HG03457 (cell line): ENCODE results near the gene RARA.
"Not testable (repeated sequence)": the region's sequence is repeated elsewhere in the genome, so short reads cannot be mapped to it uniquely, and the experiment has no call there.

Experiments
- ATAC-seq: cut with Tn5 transposase; IDR thresholded peaks from one replicate; pipeline ENCODE4 v1.9.1; 2021; ENCODE audit warnings: moderate number of reproducible peaks; ENCODE audit not compliant: unreplicated experiment

Gene RARA

DNA sequence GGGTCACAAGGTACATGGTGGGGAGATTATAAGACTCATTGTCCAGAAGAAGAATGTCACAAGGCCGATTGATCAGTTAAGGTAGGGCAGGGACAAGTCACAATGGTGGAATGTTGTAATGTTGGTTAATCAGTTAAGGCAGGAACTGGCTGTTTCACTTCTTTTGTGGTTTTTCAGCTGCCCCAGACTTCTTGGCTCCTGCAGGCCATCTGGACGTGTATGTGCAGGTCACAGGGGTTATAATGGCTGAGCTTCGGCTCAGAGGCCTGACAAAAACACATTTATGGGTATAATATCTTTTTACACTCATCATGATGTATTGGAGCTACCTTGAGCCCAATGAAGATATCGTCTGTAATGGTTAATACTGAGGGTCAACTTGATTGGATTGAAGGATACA is 63.7 kb downstream of the RARA start:
- ATAC-seq, result not testable (repeated sequence)

GRCh38 chr17:40373324-40373723 is 64.3 kb downstream of the RARA start:
- no peak for ATAC-seq

DNA sequence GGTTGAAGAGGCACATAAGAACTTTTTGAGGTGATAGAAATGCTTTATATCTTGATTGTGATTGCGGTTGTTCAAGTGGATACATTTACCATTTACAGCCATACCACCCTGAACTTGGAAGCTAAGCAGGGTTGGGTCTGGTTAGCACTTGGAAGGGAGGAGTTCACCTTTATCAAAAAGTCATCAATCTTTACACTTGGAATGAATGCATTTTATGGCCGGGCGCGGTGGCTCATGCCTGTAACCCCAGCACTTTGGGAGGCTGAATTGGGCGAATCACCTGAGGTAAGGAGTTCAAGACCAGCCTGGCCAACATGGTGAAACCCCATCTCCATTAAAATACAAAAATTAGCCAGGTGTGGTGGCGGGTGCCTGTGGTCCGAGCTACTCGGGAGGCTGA is 65.0 kb downstream of the RARA start:
- ATAC-seq, result no peak

DNA sequence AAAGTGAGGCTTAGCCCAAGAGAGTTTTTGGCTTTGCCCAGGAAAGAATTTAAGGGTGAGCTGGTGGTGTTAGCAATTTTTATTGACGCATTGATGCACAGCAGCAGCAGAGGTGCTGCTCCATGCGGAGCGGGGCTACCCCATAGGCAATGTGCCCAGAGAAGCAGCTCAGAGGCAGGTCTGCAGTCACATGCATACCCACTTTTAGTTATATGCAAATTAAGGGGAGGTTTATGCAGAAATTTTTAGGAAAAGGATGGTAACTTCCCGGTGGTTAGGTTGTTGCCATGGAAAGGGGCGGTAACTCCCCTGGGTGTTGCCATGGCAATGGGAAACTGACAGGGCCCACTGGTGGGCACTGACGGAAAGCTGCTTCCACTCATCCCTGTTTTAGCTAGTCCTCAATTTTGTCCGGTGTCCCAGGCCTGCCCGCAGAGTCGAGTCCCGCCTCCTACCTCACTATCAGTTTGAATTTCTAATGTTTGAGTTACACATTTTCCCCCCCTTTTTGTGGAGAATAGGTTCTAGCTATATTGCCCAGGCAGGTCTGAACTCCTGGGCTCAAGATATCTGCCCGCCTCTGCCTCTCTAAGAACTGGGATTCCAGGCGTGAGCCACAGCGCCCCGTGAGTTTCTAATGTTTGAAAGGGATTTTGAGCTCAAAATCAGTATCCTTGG is 66.0 kb downstream of the RARA start:
- no peak for ATAC-seq

DNA sequence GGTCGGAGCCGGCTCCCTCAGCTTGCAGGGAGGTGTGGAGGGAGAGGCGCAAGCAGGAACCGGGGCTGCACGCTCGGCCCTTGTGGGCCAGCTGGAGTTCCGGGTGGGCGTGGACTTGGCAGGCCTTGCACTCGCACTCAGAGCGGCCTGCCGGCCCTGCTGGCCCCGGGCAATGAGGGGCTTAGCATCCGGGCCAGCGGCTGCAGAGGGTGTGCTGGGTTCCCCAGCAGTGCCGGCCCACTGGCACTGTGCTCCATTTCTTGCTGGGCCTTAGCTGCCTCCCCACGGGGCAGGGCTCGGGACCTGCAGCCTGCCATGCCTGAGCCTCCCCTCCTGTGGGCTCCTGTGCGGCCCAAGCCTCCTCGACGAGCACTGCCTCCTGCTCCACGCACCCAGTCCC is 66.8 kb downstream of the RARA start:
- not testable (repeated sequence) for ATAC-seq

GRCh38 chr17:40376541-40376940 is 67.6 kb downstream of the RARA start:
- ATAC-seq, result not testable (repeated sequence)

- no peak for ATAC-seq
These were observed 68.9 kb downstream of the RARA start for GRCh38 chr17:40377832-40378231.

DNA sequence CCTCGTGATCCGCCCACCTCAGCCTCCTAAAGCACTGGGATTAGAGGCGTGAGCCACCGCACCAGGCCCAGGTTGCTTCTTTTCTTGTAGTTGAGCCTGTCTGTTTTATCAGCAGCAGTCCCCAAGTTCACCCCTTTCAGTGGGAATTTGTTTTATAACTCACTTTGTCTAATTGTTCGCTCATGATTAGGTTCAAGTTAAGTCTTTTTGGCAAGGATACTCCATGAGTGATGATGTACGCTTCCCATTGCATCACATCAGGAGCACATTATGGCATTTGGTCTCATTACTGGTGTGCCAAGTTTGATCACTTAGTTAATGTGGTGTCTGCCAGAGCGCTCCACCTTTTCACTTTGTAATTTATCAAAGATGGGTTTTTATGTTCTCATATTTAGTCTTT is 70.0 kb downstream of the RARA start:
- no peak for ATAC-seq

DNA sequence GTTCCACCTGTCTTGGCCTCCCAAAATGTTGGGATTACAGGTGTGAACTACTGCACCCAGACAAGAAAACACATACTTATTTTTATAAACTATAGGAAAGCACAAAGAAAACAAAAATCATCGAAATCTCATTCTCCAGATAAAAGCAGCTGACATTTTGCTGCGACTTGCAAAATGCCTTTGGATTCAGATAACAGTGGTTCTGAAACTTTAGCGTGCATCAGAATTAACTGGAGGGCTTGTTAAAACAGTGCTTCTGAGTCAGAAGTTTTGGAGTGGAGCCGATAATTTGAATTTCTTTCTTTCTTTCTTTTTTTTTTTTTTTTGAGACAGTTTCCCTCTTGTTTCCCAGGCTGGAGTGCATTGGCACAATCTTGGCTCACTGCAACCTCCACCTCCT is 73.3 kb downstream of the RARA start:
- ATAC-seq, result no peak

DNA sequence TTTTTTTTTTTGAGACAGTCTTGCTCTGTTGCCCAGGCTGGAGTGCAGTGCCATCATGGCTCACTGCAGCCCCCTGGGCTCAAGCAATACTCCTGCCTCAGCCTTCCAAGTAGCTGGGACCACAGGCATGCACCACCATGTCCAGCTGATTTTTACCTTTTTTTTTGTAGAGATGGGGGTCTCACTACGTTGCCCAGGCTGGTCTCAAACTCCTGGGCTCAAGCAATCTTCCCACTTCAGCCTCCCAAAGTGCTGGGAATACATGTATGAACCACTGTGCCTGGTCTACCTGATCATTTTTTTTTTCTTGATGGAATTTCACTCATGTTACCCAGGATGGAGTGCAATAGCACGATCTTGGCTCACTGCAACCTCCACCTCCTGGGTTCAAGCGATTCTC is 77.6 kb downstream of the RARA start:
- not testable (repeated sequence) for ATAC-seq

GRCh38 chr17:40399185-40399584 is 90.2 kb downstream of the RARA start:
- ATAC-seq, result no peak

GRCh38 chr17:40402668-40403067 is 93.7 kb downstream of the RARA start:
- no peak for ATAC-seq

DNA sequence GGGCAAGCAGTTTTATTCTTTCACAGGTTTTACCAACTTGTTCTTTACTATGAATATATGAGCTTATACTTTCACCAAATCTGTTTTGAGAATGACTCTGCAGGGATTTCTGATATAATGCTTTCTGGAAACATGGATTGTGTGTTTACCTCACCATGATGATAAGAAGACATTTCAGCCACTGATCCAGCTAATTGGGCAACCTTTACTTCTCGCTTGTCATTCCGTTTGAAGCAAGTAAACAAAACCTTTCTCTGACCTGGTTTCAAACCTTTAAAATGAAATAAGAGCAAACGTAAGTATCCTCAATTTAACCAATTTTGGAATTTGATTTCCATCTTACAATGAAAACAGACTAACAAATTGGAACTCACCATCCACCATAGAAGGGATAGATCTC is 95.0 kb downstream of the RARA start:
- no peak for ATAC-seq
